Skin of body (tissue), 2 donors: ENCODE results near the gene RHO. TPM values are rescaled to one million over a fixed set of nuclear protein-coding genes. Genes with fewer than 3 reads are reported as not detected.
"Not testable (repeated sequence)": the region's sequence is repeated elsewhere in the genome, so short reads cannot be mapped to it uniquely, and the experiment has no call there.

Experiments used
- DNase-seq: peaks from one replicate; lab custom pipeline; 2025; lab: John Stamatoyannopoulos, UW
- total RNA-seq: library from RNA; depleted of rRNA; stranded (reverse); fragments of >200 nt; gene quantifications from one replicate; pipeline ENCODE4 v1.2.3, GENCODE V29; 2014

RHO gene
- total RNA-seq: not detected

GRCh38 chr3:129528589-129529100 is at the start of gene RHO:
TSS of gene RHO (plus strand) at chr3:129528639. CDS start at chr3:129528734, 95 bp downstream.
- no peak for DNase-seq

- not testable (repeated sequence) for DNase-seq
These were observed 47.1 kb upstream of the RHO start for GRCh38 chr3:129481225-129481765.

GRCh38 chr3:129481766-129482332 is 46.6 kb upstream of the RHO start:
- DNase-seq: no peak

GRCh38 chr3:129482721-129483120 is 45.7 kb upstream of the RHO start:
- DNase-seq: no peak

DNA sequence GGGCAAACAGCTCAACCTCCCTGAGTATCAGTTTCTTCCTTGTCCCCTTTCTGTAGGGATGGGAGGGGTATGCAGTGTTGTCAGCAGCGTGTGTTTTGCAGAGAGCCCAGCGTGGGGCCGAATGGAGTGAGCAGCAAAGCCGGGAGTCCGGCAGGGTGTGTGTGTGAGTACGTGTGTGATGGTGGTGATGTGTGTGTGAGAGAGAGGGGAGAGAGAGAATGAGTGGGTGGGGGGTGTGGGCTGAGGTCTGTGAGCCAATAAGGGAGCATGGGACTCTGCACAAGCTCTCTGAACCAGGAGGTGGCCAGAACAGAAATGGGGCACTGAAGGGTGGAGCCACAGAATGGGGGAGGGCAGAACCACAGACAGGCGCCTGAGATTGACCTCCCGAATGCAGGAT is 44.6 kb upstream of the RHO start:
- DNase-seq: no peak

GRCh38 chr3:129485146-129485545 is 43.3 kb upstream of the RHO start:
- DNase-seq: not testable (repeated sequence)

GRCh38 chr3:129485721-129486663 is 42.4 kb upstream of the RHO start:
- no peak for DNase-seq

GRCh38 chr3:129486664-129487035 is 41.8 kb upstream of the RHO start:
- DNase-seq: no peak

GRCh38 chr3:129487183-129487867 is 41.1 kb upstream of the RHO start:
- no peak for DNase-seq

- not testable (repeated sequence) for DNase-seq
These were observed 40.5 kb upstream of the RHO start for GRCh38 chr3:129487868-129488335.

DNA sequence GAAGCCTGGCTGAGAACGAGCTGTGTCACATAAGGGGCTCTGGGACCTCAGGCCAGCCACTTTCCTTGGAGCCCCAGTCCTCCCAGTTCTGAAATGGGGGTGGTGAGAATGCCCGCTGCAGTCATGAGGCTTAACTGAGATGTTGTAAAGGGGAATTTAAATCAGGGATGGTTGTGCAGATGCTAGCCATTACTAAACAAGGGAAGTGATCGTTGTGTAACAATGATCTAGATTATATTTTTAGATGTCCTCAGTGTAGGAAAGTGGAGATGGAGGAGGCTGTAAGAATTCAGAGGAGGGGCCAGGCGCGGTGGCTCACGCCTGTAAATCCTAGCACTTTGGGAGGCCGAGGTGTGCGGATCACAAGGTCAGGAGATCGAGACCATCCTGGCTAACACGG is 39.2 kb upstream of the RHO start:
- not testable (repeated sequence) for DNase-seq

GRCh38 chr3:129490273-129490675 is 38.2 kb upstream of the RHO start:
- DNase-seq: peak; percentile 80

DNA sequence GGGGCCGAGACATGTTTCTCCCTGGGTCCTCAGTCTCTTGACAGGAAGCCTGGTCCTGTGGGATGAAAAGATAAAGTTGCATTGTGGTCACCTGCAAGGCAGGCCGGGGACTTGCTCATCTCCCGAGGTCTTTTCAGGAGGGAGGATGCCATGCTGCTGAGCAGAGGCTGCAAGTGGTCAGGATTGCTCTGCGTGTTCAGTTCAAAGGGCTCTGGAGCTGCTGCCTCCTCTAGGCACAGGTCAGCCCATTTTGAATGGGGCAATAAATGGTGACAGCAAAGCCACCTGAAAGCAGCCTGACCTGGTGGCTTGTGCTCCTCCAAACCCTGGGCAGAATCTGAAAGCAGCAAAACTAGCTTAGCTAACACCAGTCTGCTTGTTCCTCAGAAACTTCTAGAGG is 37.4 kb upstream of the RHO start:
- not testable (repeated sequence) for DNase-seq

- DNase-seq: no peak
These were observed 36.6 kb upstream of the RHO start for GRCh38 chr3:129491794-129492193.

GRCh38 chr3:129492691-129493090 is 35.7 kb upstream of the RHO start:
- DNase-seq: no peak

DNA sequence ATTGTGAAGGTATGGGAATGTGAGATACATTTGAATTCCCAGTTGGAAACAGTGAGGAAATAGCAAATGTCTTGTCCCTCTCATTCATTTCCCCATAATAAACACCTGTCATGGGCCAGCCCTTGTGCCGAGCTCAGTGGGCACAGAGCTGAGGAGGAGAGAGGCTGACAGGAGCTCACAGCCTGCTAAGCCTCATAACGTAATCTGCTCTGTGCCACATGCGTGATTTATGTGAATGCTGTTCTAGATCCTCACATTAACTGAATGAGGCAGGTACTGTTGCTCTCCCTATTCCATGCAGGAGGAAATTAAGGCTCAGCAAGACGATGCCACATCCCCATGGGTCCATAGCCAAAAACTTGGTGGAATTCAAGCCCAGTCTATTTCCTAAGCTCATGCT is 35.2 kb upstream of the RHO start:
- DNase-seq: no peak

- not testable (repeated sequence) for DNase-seq
These were observed 33.9 kb upstream of the RHO start for GRCh38 chr3:129494499-129494898.

DNA sequence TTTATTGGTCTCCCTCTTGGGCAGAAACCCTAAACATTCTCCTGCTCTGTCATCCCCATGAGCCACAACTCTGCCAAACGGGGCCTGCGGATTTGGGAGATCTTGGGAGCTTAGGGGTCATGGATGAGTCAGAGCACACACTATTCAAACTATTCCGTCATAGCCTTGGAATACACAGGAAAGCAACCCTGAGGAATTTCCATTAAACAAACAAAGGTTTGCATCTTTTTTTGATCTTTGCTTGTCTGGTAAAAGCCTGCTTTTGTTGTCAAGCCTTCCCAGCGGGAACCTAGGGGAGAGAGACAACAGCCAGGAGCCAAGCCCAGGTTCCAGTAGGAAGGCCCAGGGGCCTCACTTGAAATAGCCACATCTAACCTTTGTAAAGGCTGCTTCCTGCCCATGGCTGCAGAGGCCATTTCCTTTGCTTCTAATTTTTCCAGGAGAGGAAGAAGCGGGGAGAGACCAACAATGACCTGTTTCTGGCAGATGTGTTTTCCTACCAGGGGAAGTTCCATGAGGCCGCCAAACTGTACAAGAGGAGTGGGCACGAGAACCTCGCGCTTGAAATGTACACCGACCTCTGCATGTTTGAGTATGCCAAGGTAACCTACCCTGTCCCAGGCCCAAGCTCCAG is 33.3 kb upstream of the RHO start:
- DNase-seq: not testable (repeated sequence)

- DNase-seq: not testable (repeated sequence)
These were observed 30.6 kb upstream of the RHO start for GRCh38 chr3:129497876-129498275.

GRCh38 chr3:129498603-129499488 is 29.6 kb upstream of the RHO start:
- not testable (repeated sequence) for DNase-seq
